Right lobe of liver (tissue), 6 donors: ENCODE data around the gene DHRSX. TPM values are rescaled to one million over a fixed set of nuclear protein-coding genes. Genes with fewer than 3 reads are reported as not detected.
"Not testable (repeated sequence)": the region's sequence is repeated elsewhere in the genome, so short reads cannot be mapped to it uniquely, and the experiment has no call there.

Source experiments
- ATAC-seq, 4 donors: fragments of 200-7000 bp; cut with Tn5 transposase; one replicate each; pipeline ENCODE4 v1.9.1; 2020; ENCODE audit warnings: mild to moderate bottlenecking in 4 of 4, moderate library complexity in 4 of 4
- DNase-seq, 3 donors: peaks; one replicate each; pipeline ENCODE4 v3.0.0-alpha.2; 2020
- H3K27ac ChIP-seq, 3 donors: fragments of 200-600 bp; one replicate each; pipeline ENCODE4 v1.8.0; 2022
- H3K27me3 ChIP-seq, 2 donors: fragments of 200-600 bp; one replicate each; pipeline ENCODE4 v1.8.0; 2022
- H3K36me3 ChIP-seq, 4 donors: fragments of 200-600 bp; sonication (generic) in 1 of 4; one replicate each; pipeline versions ENCODE4 v1.5.1 to v1.8.0; 2017 to 2022; ENCODE audit warnings: control low read depth in 1 of 4
- H3K4me1 ChIP-seq, 4 donors: fragments of 200-600 bp; sonication (generic) in 1 of 4; one replicate each; pipeline versions ENCODE4 v1.5.1 to v1.8.0; 2017 to 2022; ENCODE audit warnings: control low read depth in 1 of 4
- H3K4me3 ChIP-seq, 3 donors: fragments of 200-600 bp; one replicate each; pipeline ENCODE4 v1.8.0; 2022
- H3K9me3 ChIP-seq, 4 donors: fragments of 200-600 bp; sonication (generic) in 1 of 4; one replicate each; pipeline versions ENCODE4 v1.5.1 to v1.8.0; 2017 to 2022; ENCODE audit warnings: control low read depth in 1 of 4
- CTCF ChIP-seq, 4 donors: fragments of 200-600 bp in 3 of 4; fragments of 450-650 bp in 1 of 4; IDR thresholded peaks; one replicate each; pipeline versions ENCODE4 v1.5.1 to v1.8.0; 2016 to 2022; ENCODE audit warnings: antibody characterized with exemption in 4 of 4, mild to moderate bottlenecking in 2 of 4
- POLR2A ChIP-seq: fragments of 450-650 bp; IDR thresholded peaks from one replicate; pipeline ENCODE4 v1.6.1; 2017; ENCODE audit warnings: antibody characterized with exemption, mild to moderate bottlenecking
- WGBS: methylation state at CpG from one replicate; pipeline ENCODE4 v1.1.6; 2018; ENCODE audit warnings: low coverage, low lambda C conversion rate; ENCODE audit not compliant: insufficient coverage; ENCODE audit errors: missing lambda C conversion rate; 5-methylcytosine and 5-hydroxymethylcytosine counted together
- intact Hi-C, 2 donors: fragments of 100-400 bp; cut with DNase I; formaldehyde crosslinking; loops; one replicate each; pipeline versions ENCODE4 v1.11.2 to v1.14.1; 2022
- total RNA-seq, 6 experiments: library from RNA; depleted of rRNA in 2 of 6; stranded (reverse); fragments of >200 nt in 2 of 6; fragmentation: NEBNext Ultra II Directional in 3 of 6; extraction: Animal tissue kit (Norgen Biotek cat#: 25700) in 3 of 6; gene quantifications; one replicate each; pipeline versions ENCODE4 v1.1.0 to v1.2.4, GENCODE V29; 2016 to 2023
- donor health status: DM: no; HTN: yes; CAD: no.
- donor health status: DM: no; HTN: no; CAD: no.
- donor health status: DM: no; HTN: no; CAD: no.
- donor health status: DM: no; HTN: yes; CAD: no.
- donor health status: DM: no; HTN: yes; CAD: no.

Gene DHRSX
- total RNA-seq, 6 experiments from 2014 or later: 15.6 to 34.5 (median 29.0) TPM

DNA sequence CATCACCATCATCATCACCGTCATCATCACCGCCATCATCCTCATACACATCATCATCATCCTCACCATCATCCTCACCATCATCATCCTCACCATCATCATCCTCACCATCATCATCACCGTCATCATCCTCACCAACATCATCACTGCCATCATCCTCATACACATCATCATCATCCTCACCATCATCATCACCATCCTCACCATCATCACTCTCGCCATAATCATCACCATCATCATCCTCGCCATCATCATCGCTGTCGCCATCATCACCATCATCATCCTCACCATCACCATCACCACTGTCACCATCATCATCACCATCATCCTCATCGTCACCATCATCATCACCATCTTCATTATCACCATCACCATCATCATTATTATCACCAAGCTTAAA is 19.8 kb upstream of the DHRSX start:
- no peaks in the 10 kb centered on the region for H3K27me3 ChIP-seq
- H3K9me3 ChIP-seq: no peaks in the 10 kb centered on the region
- H3K27ac ChIP-seq: no peak overlapping the region
- no peak for TF ChIP-seq POLR2A
- no peak for TF ChIP-seq CTCF (IDR thresholded peaks at IDR 0.05)
- 93% methylated on average over 8 of the region's 8 CpGs for WGBS
- DNase-seq (no peak), ATAC-seq (no peak)
- H3K4me3 ChIP-seq: no peak overlapping the region
- no peaks in the 10 kb centered on the region for H3K4me1 ChIP-seq
- H3K36me3 ChIP-seq: no peaks in the 10 kb centered on the region
- intact Hi-C loops: no loop called here

GRCh38 chrX:2519638-2520037 is 18.9 kb upstream of the DHRSX start:
- DNase-seq, H3K27ac ChIP-seq, ATAC-seq, intact Hi-C loops, H3K4me1 ChIP-seq, H3K36me3 ChIP-seq, H3K4me3 ChIP-seq, H3K27me3 ChIP-seq, H3K9me3 ChIP-seq: not testable (repeated sequence)
- WGBS: 30% methylated on average over 3 of the region's 3 CpGs

- Histone ChIP-seq H3K27ac (no peak overlapping the region), H3K9me3 (no peaks in the 10 kb centered on the region), H3K27me3 (no peaks in the 10 kb centered on the region), H3K36me3 (no peaks in the 10 kb centered on the region), H3K4me3 (no peak overlapping the region), H3K4me1 (no peaks in the 10 kb centered on the region)
- ATAC-seq (no peak), DNase-seq (no peak)
- TF ChIP-seq POLR2A: no peak
- TF ChIP-seq CTCF (IDR thresholded peaks at IDR 0.05): no peak
- WGBS: 58% methylated on average over 3 of the region's 6 CpGs
- intact Hi-C loops: no loop called here
Measured at GRCh38 chrX:2517055-2517454, 16.3 kb upstream of the DHRSX start.

DNA sequence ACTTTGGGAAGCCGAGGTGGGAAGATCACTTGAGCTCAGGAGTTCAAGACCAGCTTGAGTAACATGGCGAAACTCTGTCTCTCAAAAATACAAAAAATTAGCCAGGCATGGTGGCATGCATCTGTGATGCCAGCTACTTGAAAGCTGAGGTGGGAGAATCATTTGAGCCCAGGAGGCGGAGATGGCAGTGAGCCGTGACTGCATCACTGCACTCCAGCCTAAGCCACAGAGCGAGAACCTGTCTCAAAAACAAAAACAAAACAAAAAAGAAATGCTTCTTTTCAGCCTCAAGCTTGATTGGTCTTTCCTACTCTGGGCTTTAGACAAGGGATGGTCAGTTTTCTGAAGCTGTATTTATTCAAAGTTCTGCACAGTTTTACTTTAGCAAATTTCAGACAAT is 15.8 kb upstream of the DHRSX start:
- Histone ChIP-seq H3K36me3 (no peaks in the 10 kb centered on the region), H3K4me1 (no peaks in the 10 kb centered on the region), H3K9me3 (no peaks in the 10 kb centered on the region), H3K27me3 (no peaks in the 10 kb centered on the region), H3K27ac (no peak overlapping the region), H3K4me3 (no peak overlapping the region)
- DNase-seq: no peak
- intact Hi-C loops: no loop called here
- TF ChIP-seq CTCF (IDR thresholded peaks at IDR 0.05) (no peak), POLR2A (no peak)
- WGBS: 71% methylated on average over 4 of the region's 5 CpGs
- ATAC-seq: no peak

DNA sequence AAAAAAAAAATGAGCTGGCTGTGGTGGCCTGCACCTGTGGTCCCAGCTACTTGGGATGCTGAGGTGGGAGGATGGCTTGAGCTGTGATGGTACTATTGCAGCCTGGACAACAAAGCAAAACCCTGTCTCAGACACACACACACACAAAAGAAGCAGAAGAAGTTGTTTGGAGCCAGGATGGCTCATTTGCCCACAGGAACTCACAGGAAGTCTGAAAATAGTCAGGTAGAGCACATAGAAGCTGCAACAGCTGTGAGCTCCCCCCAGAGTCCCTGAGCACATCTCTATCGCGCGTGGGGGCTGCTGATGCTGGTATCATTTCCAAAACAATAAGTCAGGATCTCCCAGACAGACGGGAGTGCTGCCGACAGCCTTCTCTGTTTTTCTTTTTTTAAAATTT is 13.4 kb upstream of the DHRSX start:
- intact Hi-C loops: no loop called here
- Histone ChIP-seq H3K4me1 (no peaks in the 10 kb centered on the region), H3K4me3 (no peak overlapping the region), H3K9me3 (no peaks in the 10 kb centered on the region), H3K27me3 (no peaks in the 10 kb centered on the region), H3K36me3 (no peaks in the 10 kb centered on the region), H3K27ac (no peak overlapping the region)
- TF ChIP-seq CTCF (IDR thresholded peaks at IDR 0.05) (no peak), POLR2A (no peak)
- 6% methylated on average over 3 of the region's 5 CpGs for WGBS
- no peak for ATAC-seq
- no peak for DNase-seq
